ENCODE data around the gene DNAJC21.
"Not testable (repeated sequence)": the region's sequence is repeated elsewhere in the genome, so short reads cannot be mapped to it uniquely, and the experiment has no call there.

The DNAJC21 gene

DNA sequence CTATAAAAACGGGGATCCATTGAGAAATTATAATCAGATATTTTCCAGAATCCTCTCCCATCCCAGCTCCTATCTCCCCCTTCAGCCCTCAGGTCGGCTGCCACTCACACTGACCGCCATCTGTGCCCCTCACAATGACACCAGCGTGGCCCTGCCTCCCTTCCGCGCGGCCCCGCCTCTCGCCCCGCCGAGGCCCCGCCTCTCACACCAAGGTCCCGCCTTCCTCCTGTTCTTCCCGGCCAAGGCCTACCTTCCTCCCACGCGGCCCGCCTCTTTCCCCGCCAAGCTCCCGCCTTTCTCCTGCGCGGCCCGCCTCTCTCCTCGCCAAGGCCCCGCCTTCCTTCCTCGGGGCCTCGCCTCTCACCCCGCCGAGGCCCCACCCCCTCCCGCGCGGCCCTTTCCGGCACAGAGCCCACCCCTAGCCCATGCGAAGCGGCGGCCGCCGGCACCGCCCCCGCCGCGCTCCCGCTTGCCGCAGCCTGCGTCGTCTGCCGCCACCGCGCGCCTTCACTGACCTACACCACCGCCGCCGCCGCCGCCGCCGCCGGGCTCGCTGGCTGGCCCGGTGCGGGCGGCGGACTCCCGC lies at the start of gene DNAJC21:
TSS of gene DNAJC21 (plus strand) at position 426 of the 586 bp plus-strand sequence. CDS start 261 bp downstream, outside the sequence.
- peak; percentile 96 for DNase-seq (ENCODE audit: low read depth)

DNA sequence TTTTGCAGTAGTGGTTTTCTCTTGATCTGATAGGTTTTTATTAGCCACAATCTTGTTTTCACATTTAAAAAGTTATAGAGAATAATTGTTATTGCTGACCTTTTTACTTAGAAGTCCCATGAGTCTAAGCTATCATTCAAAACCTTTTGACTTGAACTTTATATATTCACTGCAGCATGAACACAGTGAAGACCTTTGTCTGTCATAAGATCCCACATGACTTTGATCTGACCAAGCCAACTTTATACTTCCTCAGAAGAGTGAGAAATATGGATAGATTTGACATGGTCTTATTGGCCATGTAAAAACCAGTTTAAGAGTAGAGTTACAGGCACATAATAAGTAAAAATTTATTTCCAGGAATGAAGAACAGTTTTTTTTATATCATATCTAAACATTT lies 48.1 kb upstream of the DNAJC21 start:
- no peak for DNase-seq (ENCODE audit: low read depth)

DNA sequence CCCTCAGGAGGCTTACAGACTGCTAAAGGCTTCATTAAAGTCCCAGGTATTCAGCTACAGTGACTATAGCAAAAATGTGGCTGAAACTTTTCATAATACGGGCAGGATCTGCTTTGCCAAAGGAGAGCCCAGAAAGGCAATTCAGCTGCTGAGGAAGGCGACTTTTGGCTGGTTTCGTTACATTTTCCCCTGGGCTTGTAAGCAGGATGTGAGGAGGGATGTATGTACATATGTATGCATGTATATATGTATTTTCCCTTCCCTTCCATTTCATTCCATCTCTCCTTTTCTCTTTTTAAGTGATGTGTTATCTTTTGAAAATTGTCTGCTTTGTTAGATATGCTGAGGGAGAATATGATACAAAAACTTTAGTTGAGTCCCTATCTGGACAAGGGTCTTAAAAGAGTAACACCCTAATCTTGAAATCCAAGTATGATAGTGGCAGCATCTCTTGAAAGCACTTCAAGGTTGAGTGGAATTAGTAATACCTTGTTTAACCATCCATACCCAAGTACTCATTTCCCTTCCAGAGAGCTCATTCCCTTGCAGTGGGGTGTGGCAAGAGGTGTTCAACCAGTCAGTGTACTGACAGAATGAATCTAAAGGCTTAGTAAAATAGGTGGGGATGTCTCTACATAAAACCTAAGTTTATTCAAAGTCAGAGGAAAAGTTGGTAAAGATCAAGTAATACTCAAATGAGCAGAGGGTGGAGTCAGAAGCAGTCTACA lies 42.8 kb upstream of the DNAJC21 start:
- no peak for DNase-seq (ENCODE audit: low read depth)

DNA sequence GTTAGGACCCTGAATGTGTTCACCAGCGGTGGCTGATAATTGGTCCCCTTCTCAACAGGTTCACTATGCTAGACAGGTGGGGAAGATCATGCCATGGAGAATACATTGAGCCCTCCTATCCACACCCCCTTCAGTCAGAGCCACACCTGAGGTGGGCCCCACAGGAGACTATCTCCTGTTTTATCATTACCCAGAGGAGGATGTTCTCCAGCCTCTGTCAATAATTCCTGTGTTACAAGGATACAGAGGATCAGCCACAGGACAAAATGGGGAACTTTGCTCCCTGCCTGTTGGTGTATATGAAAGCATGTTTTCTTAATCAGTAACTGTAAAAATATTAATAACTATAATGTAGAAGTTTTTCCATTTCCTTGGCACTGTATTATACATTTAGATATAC lies 40.0 kb upstream of the DNAJC21 start:
- no peak for DNase-seq (ENCODE audit: low read depth)

DNA sequence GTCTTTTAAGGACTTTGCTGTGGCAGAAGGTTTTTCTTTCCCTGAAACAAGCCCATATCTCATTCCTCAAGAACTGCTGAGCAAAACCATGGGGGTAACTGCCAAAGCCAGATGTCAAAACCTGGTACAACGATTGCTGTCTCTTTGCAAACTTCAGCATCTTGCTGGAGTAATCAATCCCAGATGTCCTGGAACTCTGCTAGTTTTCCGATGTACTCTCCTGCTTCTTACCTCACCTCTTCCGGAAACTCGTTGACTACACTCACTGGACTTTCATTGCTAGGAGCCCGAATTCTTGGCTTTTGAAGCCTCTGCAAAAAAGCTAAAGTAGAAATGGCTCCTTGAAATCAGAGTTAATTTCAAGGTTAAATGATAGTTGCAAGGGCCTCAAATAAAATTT lies 37.4 kb upstream of the DNAJC21 start:
- no peak for DNase-seq (ENCODE audit: low read depth)

DNA sequence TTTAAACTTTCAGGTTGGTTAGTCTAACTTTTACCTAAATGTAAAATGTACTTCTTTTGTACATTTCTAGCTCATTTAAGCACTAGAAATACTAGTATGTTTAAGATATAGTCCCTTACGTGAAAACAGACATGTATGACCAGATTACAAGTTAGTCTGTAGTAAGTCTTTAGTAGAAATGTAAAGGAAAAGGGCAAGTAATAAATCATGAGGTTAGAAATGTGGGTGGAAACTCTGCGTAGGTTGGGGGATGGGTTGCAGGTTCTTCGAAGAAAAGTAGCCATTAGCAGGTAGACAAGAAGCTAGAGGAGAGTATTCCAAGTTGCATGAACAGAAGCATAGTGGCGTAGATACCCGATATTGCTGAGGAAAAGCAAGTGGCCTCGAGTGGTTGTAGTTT lies 36.9 kb upstream of the DNAJC21 start:
- DNase-seq (ENCODE audit: low read depth) = no peak

DNA sequence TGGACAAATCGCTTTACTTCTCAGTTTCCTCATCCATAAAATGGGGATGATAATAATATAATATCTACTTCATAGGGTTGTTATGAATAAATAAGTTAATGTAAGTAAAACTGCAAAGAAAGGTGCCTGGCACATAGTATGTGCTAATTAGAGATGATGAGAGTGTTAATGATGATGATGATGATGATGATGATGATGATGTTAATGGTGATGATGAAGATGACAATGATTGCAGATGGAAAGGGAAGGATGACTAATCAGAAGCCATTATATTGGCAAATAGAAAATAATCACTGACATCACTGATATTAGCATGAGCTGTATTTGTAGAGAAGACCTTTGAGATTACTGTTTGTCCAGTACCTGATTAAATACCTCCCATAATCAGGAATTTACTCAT lies 34.6 kb upstream of the DNAJC21 start:
- DNase-seq (ENCODE audit: low read depth) = no peak

DNA sequence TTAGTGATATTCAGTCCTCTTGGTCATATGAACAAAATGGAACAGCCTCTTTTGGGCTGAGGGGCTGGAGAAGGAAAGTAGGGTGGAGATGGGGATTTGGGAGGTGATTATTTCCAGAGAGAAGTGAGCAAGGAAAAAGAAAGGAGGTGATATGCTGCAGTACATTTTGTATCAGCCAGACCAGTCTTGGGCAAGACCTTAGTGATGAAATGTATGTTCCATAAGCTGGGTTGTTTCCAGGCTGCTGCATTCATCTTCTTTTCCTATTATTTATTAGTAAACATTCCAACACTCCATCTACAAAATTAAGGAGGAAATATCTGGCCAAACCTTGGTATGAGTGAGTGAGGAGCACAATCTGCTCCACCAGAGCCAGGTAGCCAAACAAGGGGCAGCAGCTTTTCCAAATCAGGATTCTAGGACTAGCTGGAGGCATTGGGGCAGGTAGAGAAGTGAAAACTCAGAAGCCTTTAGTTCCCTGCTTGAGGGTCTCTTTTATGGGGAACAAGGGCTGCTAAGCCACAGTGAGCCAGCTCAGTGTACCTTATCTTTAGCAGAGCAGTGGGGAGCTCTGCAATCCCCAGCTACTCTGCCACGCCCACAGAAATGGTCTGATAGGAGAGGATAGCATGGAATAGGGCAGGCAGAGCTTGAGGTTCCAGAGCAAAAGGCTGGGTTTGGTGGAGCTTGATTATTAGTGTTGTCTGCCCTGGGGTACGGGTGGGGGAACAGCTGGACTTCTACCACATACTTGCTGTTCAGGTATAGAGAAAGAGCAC lies 33.5 kb upstream of the DNAJC21 start:
- no peak for DNase-seq (ENCODE audit: low read depth)

DNA sequence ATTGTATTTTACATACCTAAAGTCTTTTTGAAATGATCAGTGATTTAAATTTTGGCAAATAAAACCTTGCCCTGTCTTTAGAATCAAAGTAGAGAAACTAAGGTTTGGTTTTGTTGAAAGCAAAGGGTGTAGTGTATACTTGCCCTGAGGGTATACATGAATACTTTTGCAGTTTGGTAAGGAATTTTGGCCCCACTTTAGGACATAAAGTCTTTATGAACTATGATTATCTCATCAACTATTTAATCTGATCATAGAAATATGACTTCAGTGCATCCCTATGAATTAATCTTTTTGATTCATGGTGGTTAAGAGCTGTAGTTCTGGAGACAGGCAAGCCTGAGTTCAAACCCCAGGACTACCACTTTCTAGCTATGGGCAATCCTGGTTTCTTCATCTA lies 31.7 kb upstream of the DNAJC21 start:
- no peak for DNase-seq (ENCODE audit: low read depth)

DNA sequence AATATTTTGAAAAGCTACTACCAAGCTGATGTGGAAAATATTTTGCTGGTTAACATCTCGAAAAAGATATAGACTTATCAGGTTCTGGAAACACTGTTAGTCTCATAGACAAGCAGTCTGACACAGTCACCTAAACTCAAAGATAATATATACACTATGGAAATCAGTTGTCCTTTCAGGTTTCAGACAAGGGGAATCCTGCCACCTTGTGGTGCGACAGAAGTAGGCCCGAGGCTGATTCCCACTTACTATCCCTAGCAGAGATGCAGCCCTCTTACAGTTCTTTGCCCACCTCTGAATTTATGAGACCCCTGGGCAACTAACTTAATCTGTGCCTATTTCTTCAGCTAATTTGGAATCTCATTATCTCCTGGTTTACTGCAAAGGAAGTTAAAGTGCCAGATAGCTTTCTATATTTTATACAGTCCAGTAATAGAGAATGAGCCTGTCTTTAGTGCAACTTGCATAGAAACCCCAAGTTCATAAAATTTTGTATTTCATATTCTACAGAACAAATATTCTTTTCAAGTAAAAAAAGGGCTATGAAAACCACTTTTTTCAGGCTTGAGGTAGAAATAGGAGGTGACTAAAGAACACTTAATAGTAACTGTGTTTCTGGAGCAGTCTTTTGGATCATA lies 31.0 kb upstream of the DNAJC21 start:
- DNase-seq (ENCODE audit: low read depth) = peak; percentile 33

DNA sequence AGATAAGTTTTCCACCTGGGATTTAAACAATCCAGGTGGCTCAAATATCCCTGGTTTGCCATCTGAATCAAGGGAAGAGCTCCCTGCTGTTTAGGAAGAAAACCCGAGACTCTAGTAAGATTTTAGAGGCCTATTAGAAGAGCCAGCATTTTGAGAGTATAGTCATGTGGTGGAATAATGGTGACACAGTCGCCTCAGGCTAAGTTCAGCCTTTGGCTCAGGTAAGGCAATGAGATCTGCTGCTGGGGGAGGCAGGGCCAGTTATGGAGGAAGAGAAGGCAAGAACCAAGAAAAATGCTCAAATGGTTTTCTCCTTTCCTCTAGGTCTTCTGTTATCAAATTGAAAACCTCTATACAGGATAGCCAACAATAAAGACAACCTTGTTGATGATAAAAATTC lies 30.3 kb upstream of the DNAJC21 start:
- DNase-seq (ENCODE audit: low read depth) = no peak

DNA sequence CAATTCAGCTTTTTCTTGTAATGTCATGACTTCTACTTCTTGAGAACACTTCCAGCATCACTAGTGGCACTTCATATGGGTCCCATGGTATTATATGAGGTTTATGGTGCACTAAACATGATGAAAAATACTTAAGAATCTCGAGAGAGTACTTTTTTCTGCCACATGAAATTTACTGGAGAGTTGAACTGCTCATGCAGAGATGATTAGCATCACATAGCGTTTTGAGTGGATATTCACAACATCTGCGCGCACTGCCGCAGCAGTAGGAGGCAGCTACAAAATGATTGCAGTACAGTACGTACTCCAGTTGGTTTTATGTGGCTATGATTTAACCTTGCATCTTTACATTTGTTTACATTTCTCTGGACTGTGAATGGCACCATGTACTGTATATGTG lies 28.7 kb upstream of the DNAJC21 start:
- DNase-seq (ENCODE audit: low read depth) = no peak

DNA sequence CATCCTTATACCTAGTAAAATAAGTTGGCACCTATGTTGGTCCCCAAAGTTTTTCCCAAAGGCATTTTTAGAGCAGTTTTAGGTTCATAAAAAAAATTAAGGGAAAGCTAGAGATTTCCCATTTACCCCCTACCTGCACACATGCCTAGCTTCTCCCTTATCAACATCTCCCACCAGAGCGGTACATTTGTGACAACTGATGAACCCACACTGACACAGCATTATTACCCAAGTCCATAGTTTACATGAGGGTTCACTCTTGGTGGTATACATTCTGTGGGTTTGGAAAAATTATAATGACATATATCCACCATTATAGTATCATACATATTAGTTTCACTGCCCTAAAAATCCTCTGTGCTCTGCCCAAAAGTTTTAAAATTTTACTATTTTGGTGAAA lies 26.1 kb upstream of the DNAJC21 start:
- DNase-seq (ENCODE audit: low read depth) = no peak

DNA sequence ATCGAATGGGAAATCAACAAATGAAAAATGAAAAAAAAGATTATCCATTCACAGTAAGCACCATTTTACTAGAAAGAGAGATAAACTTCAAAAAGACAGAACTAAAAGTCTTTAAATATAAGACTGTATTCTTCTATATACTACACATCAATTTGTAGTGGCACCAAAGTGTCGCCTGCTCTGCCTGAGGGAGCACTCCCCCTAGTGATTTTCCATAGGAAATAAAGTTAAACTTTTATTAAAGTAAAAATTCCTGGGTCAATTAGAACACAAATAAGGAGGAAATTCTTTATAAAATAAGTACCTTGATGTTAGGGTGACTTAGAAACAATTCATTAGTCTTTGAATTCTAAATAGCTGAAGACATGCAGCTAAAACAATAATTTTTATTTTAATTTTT lies 23.8 kb upstream of the DNAJC21 start:
- no peak for DNase-seq (ENCODE audit: low read depth)

DNA sequence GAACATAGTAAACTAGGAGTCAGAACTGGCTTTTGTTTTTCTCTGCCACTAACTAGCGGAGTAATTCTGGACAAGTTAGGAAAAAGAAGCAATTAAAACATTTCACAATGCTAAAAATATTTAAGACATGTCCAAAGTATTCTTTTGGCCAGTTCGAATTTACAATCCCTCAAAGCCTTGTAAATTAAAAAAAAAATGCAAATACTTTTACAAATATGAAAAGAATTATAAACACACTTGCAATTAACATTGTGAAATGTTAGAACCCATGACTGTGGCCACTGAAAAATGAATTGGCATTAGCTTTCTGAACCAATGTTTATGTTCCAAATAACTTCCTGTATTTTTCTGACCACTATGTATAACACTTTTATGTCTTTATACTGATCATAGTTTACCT lies 16.3 kb upstream of the DNAJC21 start:
- DNase-seq (ENCODE audit: low read depth) = no peak

DNA sequence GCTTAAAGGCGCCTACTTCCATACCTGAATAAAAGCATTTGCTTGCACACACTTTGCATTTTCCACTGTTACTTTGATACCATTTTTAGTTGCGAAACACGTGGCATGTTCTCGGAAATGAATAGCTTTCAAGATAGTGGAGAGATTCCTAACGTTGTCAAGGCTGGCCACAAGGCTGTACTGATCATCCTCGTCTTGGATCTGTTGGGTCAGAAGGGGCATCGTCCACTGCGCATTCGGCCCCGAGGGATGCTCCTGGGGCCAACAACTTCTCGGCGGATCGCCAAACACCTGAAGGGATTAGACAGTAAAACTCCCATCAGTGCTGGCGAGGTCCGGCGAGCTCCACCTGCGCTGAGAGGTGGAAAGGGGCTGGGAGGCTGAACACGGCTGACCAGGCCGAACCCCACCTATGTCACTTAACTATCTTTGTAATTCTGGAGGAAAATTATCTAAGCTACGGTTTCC lies 14.7 kb upstream of the DNAJC21 start:
- no peak for DNase-seq (ENCODE audit: low read depth)

DNA sequence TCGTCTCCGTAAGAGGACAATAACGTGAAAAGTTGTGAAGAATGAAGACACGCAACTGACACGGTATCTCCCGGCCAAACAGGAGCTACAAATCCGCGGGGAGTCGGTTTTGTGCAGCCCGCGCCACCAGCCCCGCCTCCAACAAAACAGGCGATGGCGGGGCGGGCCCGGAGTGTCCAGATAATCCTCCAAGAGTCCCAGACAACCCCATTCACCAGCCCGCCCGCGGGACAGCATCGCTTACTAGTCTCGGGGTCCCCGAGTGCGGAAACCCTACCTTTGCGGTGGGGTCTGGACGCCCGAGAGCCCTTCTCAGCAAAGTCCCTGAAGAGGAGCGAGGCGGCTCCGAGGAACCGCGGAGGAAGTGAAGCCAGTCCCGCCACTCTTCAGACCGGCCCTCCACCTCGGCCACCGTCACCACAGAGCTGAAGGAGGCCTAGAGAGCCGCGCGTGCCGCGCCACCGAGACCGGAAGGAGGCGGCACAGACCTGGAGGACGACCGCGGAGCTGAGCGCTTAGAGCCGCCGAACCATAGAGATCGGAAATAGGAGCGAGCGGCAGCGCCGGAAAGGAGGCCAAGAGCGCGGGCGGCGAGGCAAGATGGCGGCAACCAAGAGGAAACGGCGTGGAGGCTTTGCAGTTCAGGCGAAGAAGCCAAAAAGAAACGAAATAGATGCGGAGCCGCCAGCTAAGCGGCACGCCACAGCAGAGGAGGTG lies 14.1 kb upstream of the DNAJC21 start, which contains the start of the genes BRIX1 and RAD1:
TSS of gene BRIX1 (plus strand) at position 573 of the 717 bp plus-strand sequence. CDS start at position 601, 28 bp downstream.
TSS of gene RAD1 (minus strand) at position 366 of the 717 bp plus-strand sequence. CDS start 612 bp downstream, outside the sequence.
- DNase-seq (ENCODE audit: low read depth) = peak; percentile 89

DNA sequence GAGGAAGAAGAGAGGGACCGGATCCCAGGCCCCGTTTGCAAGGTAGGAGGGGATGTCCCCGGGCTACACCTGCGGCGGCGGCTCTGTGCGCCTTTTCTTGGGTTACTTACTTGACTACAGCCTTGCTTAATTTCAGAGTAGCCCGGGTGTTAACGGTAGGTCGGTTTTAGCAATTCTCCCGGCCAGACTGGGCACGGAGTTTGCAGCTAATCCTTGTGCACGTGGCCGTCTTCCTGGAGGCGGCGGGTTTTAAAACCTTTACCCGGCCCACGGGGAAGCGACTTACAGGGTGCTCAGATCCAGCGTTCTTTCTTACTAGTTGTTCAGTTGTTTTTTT lies 13.5 kb upstream of the DNAJC21 start:
- DNase-seq (ENCODE audit: low read depth) = no peak

DNA sequence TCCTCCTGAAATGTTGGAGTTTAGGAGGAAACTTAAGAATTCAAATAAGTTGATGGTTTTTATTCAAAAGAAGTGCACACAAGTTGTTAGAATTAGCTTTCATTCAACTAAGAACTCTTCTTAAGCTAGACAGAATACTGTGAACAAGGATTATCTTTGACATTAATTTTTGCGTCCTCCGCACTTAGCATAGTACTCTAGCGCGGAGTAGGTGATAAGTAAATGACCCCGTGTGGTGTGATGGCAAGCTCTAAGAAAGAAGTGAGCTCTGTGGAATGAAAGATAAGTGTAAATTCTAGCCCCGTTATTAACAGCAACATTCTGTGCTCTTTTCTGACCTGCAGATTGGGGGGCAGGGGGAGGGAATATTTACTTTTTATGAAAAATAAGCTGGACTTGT lies 12.8 kb upstream of the DNAJC21 start:
- no peak for DNase-seq (ENCODE audit: low read depth)

DNA sequence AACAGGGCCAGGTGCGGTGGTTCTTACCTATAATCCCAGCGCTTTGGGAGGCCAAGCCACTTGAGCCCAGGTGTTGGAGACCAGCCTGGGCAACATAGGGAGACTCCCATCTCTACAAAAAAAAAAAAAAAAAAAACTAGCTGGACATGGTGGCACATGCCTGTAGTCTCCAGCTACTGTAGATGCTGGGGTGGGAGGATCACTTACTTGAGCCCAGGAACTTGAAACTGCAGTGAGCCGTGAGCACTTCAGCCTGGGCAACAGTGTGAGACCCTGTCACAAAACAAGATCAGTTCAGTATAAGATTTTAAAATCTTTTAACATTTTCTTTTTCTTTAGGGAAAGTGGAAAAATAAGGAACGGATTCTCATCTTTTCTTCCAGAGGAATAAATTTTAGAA lies 11.3 kb upstream of the DNAJC21 start:
- DNase-seq (ENCODE audit: low read depth) = no peak

DNA sequence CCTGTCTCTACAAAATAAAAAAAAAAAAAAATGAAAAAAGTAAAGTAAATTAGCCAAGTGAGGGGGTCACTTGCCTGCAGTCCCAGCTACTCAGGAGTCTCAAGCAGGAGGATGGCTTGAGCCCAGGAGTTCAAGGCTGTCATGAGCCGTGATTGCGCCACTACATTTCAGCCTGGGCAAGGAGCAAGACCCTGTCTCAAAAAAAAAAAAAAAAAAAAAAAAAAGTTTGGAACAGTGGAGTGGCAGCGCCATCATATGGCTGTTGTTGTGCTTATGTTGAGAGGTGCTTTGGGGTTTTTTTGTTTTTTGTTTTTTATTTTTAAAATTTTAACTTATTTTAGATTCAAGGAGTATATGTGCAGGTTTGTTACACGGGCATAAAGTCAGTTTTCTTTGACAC lies 10.3 kb upstream of the DNAJC21 start:
- DNase-seq (ENCODE audit: low read depth) = no peak

DNA sequence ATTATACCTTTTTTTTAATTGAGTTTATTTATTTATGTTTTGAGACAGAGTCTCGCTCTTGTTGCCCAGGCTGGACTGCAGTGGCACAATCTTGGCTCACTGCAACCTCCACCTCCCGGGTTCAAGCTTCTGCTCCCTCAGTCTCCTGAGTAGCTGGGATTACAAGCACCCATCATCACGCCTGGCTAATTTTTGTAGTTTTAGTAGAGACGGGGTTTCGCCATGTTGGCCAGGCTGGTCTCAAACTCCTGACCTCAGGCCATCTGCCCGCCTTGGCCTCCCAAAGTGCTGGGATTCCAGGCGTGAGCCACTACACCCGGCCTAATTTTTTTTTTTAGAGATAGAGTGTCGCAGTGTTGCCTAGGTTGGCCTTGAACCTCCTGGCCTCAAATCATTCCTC lies 6.1 kb upstream of the DNAJC21 start:
- DNase-seq (ENCODE audit: low read depth) = not testable (repeated sequence)
